Measurements from ENCODE around the gene SLC34A3.

DNA sequence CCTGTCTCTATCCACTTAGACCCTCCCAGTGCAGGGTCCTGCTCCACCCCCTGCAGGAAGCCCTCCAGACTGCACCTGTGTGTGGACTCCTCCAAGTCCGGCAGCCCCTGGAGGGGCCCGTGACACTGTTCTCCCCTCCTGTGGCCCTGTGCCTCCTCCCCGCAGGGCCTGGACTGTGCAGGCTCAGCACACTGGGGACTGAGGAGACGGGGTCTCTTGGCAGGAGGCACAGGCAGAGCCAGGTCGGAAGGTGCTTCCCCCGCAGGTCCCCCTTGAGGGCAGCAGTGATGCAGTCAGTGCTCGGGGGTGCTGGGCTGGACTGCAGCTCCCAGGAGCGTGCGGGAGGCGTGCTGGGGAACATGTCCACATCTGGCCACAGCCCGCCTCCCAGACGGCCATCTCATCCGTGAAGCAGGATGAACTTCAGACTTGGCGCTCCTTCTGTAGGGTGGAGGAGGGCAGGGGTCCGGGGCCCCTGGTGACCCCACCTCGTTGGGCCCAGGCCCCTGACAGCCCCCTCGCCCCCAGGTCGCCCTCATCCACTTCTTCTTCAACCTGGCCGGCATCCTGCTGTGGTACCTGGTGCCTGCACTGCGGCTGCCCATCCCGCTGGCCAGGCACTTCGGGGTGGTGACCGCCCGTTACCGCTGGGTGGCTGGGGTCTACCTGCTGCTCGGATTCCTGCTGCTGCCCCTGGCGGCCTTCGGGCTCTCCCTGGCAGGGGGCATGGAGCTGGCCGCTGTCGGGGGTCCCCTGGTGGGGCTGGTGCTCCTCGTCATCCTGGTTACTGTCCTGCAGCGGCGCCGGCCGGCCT, 4.9 kb downstream of the SLC34A3 start:
- TF ChIP-seq POLR2A (IDR thresholded peaks at IDR 0.05; ENCODE audit: low read depth, low read length): no peak
- no peak for TF ChIP-seq POLR2AphosphoS5 (IDR thresholded peaks at IDR 0.05; ENCODE audit: low read depth, low read length)
- TF ChIP-seq PAX5 (IDR thresholded peaks at IDR 0.05; ENCODE audit: insufficient read depth, low read length, severe bottlenecking): no peak

Data from GM12891 (cell line).